ENCODE data around the gene KNDC1. TPM values are rescaled to one million over a fixed set of nuclear protein-coding genes. Genes with fewer than 3 reads are reported as not detected.

Gene KNDC1
- total and polyA plus RNA-seq, 2 of the 13 experiments (the other 11 are each of a cell fraction or from before 2014, with no cell fraction given) = 0.69 TPM; not detected in 1

GRCh38 chr10:133179128-133179520 is 19.1 kb downstream of the KNDC1 start:
- no peak for FAIRE-seq
- no peak overlapping the region for H3K4me2 ChIP-seq (ENCODE audit: low read depth, low read length)
- no peak overlapping the region for H3K4me3 ChIP-seq (replicated peaks in 1 of 3; ENCODE audit: insufficient read depth in 1 of 3, low read depth in 2 of 3, low read length in 3 of 3)
- TF ChIP-seq FOXO1 (CRISPR knock-in tag; IDR thresholded peaks at IDR 0.05) (no peak), CENPX (CRISPR knock-in tag; IDR thresholded peaks at IDR 0.05) (no peak)
- TF ChIP-seq, protein P1, sequence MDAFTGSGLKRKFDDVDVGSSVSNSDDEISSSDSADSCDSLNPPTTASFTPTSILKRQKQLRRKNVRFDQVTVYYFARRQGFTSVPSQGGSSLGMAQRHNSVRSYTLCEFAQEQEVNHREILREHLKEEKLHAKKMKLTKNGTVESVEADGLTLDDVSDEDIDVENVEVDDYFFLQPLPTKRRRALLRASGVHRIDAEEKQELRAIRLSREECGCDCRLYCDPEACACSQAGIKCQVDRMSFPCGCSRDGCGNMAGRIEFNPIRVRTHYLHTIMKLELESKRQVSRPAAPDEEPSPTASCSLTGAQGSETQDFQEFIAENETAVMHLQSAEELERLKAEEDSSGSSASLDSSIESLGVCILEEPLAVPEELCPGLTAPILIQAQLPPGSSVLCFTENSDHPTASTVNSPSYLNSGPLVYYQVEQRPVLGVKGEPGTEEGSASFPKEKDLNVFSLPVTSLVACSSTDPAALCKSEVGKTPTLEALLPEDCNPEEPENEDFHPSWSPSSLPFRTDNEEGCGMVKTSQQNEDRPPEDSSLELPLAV (CRISPR knock-in tag; conservative IDR thresholded peaks at IDR 0.05; ENCODE audit: low read depth) = no peak
- peaks cover 4 to 27% of the 10 kb centered on the region in 2 experiments; a peak in 3 of 5 replicates for H3K27me3 ChIP-seq (ENCODE audit: control insufficient read depth in 1 of 2, insufficient read depth in 2 of 2, low read length in 2 of 2)
- no peak overlapping the region for H3K9ac ChIP-seq (ENCODE audit: insufficient read depth, low read depth, low read length)
- CTCF ChIA-PET (ENCODE audit: low intra/inter-chr PET ratio, low total read pairs) = no interaction called here
- no peaks in the 10 kb centered on the region for H3K4me1 ChIP-seq (ENCODE audit: insufficient read depth, low read length)
- intact Hi-C loops (cut with micrococcal nuclease; ENCODE audit: unreplicated experiment) (no loop called here), in situ Hi-C loops (cut with HindIII; ENCODE audit: extremely low pct_ligation_motif_present, low pct_unique_long_range_greater_than_20kb) (no loop called here)
- DNase-seq (ENCODE audit: low spot score) = no peak
- no peak overlapping the region for H2AFZ ChIP-seq (ENCODE audit: low read length)
- H4K20me1 ChIP-seq (ENCODE audit: insufficient read depth, low read length) = no peaks in the 10 kb centered on the region
- no peak for ATAC-seq
- H3K79me2 ChIP-seq (ENCODE audit: insufficient read depth, low read length) = no peaks in the 10 kb centered on the region
- H3K27ac ChIP-seq (ENCODE audit: extremely low read length, insufficient read depth, low read length) = no peak overlapping the region
- POLR2A ChIA-PET = no interaction called here
- H3K9me3 ChIP-seq (ENCODE audit: low read length) = peaks cover 10% of the 10 kb centered on the region; the same call in 1 of the 2 replicates
- WGBS (ENCODE audit: low lambda C conversion rate) = 35% methylated on average over 7 of the region's 11 CpGs
- H3K36me3 ChIP-seq (replicated peaks in 1 of 2; ENCODE audit: control insufficient read depth in 1 of 2, insufficient read depth in 2 of 2, low read length in 2 of 2) = no peaks in the 10 kb centered on the region
- no TSS peak for BruUV-seq (replicated peaks)

DNA sequence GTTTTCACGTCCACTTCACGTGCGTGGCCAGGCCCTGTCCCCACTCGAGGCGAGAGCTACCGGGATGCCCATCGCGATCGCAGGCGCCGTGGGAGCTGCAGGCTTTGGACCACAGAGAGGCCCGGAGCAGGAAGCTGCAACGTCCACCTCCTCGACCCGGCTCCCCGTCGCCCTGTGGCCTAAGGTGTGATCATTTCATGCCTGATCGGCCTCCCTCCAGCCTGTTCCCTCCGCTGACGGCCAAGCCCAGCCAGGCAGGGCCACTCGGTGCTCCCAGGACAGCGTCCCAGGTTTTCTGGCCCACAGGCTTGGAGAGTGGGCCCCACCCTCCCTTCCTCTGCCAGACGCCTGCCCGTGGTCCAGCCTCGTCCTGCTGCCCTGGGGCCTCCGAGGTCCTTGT is 19.6 kb downstream of the KNDC1 start:
- Histone ChIP-seq H3K4me2 (ENCODE audit: low read depth, low read length) (no peak overlapping the region), H3K27me3 (ENCODE audit: control insufficient read depth in 1 of 2, insufficient read depth in 2 of 2, low read length in 2 of 2) (peaks cover 4 to 27% of the 10 kb centered on the region in 2 experiments; a peak in 3 of 5 replicates), H3K79me2 (ENCODE audit: insufficient read depth, low read length) (no peaks in the 10 kb centered on the region), H4K20me1 (ENCODE audit: insufficient read depth, low read length) (no peaks in the 10 kb centered on the region), H3K9me3 (ENCODE audit: low read length) (peaks cover 10% of the 10 kb centered on the region; the same call in 1 of the 2 replicates), H3K4me3 (replicated peaks in 1 of 3; ENCODE audit: insufficient read depth in 1 of 3, low read depth in 2 of 3, low read length in 3 of 3) (no peak overlapping the region), H3K9ac (ENCODE audit: insufficient read depth, low read depth, low read length) (no peak overlapping the region), H2AFZ (ENCODE audit: low read length) (no peak overlapping the region), H3K27ac (ENCODE audit: extremely low read length, insufficient read depth, low read length) (no peak overlapping the region), H3K4me1 (ENCODE audit: insufficient read depth, low read length) (no peaks in the 10 kb centered on the region), H3K36me3 (replicated peaks in 1 of 2; ENCODE audit: control insufficient read depth in 1 of 2, insufficient read depth in 2 of 2, low read length in 2 of 2) (no peaks in the 10 kb centered on the region)
- no peak for FAIRE-seq
- DNase-seq (ENCODE audit: low spot score) = no peak
- ChIA-PET CTCF (ENCODE audit: low intra/inter-chr PET ratio, low total read pairs) (no interaction called here), POLR2A (no interaction called here)
- 43% methylated on average over 5 of the region's 26 CpGs for WGBS (ENCODE audit: low lambda C conversion rate)
- ATAC-seq = no peak
- no peak for TF ChIP-seq ZNF230 (CRISPR knock-in tag; IDR thresholded peaks at IDR 0.05)
- no peak for TF ChIP-seq SMARCC2 (IDR thresholded peaks at IDR 0.05)
- TF ChIP-seq SRY (CRISPR knock-in tag; IDR thresholded peaks at IDR 0.05) = no peak
- no peak for TF ChIP-seq ZFP36L2 (CRISPR knock-in tag; IDR thresholded peaks at IDR 0.05)
- no peak for TF ChIP-seq TAF1 (CRISPR knock-in tag; IDR thresholded peaks at IDR 0.05)
- TF ChIP-seq ZFP36 (IDR thresholded peaks at IDR 0.05; ENCODE audit: borderline replicate concordance, low read depth, low read length, partially characterized antibody) = no peak
- TF ChIP-seq ZNF761 (CRISPR knock-in tag; conservative IDR thresholded peaks at IDR 0.05) = no peak
- TF ChIP-seq, protein P2, sequence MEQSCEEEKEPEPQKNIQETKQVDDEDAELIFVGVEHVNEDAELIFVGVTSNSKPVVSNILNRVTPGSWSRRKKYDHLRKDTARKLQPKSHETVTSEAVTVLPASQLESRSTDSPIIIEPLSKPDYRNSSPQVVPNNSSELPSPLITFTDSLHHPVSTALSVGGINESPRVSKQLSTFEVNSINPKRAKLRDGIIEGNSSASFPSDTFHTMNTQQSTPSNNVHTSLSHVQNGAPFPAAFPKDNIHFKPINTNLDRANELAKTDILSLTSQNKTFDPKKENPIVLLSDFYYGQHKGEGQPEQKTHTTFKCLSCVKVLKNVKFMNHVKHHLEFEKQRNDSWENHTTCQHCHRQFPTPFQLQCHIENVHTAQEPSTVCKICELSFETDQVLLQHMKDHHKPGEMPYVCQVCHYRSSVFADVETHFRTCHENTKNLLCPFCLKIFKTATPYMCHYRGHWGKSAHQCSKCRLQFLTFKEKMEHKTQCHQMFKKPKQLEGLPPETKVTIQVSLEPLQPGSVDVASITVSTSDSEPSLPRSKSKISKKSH (CRISPR knock-in tag; IDR thresholded peaks at IDR 0.05; ENCODE audit: borderline replicate concordance) = no peak
- TF ChIP-seq NFRKB (IDR thresholded peaks at IDR 0.05) = no peak
- TF ChIP-seq, protein P3, sequence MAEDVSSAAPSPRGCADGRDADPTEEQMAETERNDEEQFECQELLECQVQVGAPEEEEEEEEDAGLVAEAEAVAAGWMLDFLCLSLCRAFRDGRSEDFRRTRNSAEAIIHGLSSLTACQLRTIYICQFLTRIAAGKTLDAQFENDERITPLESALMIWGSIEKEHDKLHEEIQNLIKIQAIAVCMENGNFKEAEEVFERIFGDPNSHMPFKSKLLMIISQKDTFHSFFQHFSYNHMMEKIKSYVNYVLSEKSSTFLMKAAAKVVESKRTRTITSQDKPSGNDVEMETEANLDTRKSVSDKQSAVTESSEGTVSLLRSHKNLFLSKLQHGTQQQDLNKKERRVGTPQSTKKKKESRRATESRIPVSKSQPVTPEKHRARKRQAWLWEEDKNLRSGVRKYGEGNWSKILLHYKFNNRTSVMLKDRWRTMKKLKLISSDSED (CRISPR knock-in tag; IDR thresholded peaks at IDR 0.05) = no peak
- no peak for TF ChIP-seq ZNF138 (CRISPR knock-in tag; IDR thresholded peaks at IDR 0.05; ENCODE audit: low read depth)
- no peak for TF ChIP-seq HMG20A (CRISPR knock-in tag; IDR thresholded peaks at IDR 0.05; ENCODE audit: borderline replicate concordance)
- no peak for TF ChIP-seq MLLT10 (CRISPR knock-in tag; IDR thresholded peaks at IDR 0.05)
- TF ChIP-seq KDM4B (CRISPR knock-in tag; IDR thresholded peaks at IDR 0.05) = no peak
- TF ChIP-seq NFATC3 (CRISPR knock-in tag; IDR thresholded peaks at IDR 0.05) = no peak
- BruUV-seq (replicated peaks) = no TSS peak
- intact Hi-C loops (cut with micrococcal nuclease; ENCODE audit: unreplicated experiment) = no loop called here
- in situ Hi-C loops (cut with HindIII; ENCODE audit: extremely low pct_ligation_motif_present, low pct_unique_long_range_greater_than_20kb) = no loop called here

Data from HepG2 (cell line).